Stimulated activated CD8-positive, alpha-beta memory T cell treated with anti-CD3 and anti-CD28 coated beads, Interleukin-2, amount 100 ng/mL, for 48 hours (primary cell): ENCODE results near the gene BCAT1.
"Not testable (repeated sequence)": the region's sequence is repeated elsewhere in the genome, so short reads cannot be mapped to it uniquely, and the experiment has no call there.

Experiments
- DNase-seq, 2 donors: peaks; one replicate each; pipeline ENCODE4 v3.0.0-alpha.2; 2020; ENCODE audit warnings: low read depth in 2 of 2

The BCAT1 gene

DNA sequence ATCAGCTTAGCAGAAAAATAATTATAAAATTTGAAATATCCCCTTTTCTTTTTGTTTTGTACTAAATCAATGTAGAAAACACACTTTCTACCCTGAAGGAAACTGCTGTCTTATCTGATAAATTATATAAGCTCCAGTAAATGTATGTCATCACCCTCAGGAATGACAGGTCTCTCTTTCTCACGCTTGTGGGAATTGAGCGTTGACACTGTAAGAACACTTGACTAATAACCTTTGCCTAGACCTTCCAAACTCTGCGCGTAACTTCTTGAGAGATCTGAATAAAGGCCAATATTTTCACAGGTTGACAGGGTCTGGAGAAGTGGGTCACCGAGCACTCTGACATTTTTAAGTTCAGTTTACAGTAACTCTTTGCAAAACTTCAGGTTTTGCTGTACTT, 138.5 kb downstream of the BCAT1 start:
- DNase-seq = no peak

- DNase-seq = not testable (repeated sequence)
These were observed 139.6 kb downstream of the BCAT1 start for GRCh38 chr12:24809306-24809705.

- DNase-seq = no peak
These were observed 140.2 kb downstream of the BCAT1 start for GRCh38 chr12:24808651-24809050.

DNA sequence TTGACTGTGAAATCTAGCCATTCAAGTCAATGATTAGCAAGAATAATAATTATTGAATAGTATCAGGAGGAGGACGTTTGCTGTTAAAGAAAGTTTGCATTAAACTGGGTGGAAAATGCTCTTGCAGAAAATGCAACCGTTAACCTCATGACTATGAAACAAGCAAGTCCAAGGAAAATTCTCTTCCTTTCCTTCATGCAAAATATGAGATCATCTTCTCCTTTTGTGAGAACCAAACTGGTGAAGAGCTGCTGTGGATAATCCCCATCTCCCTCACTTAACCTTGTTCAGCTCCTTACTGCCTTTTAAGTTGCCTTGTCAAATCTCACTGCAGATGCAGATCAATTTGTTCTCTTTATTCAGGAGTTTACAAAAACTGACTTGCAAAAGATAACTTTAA, 142.5 kb downstream of the BCAT1 start:
- DNase-seq = no peak

DNA sequence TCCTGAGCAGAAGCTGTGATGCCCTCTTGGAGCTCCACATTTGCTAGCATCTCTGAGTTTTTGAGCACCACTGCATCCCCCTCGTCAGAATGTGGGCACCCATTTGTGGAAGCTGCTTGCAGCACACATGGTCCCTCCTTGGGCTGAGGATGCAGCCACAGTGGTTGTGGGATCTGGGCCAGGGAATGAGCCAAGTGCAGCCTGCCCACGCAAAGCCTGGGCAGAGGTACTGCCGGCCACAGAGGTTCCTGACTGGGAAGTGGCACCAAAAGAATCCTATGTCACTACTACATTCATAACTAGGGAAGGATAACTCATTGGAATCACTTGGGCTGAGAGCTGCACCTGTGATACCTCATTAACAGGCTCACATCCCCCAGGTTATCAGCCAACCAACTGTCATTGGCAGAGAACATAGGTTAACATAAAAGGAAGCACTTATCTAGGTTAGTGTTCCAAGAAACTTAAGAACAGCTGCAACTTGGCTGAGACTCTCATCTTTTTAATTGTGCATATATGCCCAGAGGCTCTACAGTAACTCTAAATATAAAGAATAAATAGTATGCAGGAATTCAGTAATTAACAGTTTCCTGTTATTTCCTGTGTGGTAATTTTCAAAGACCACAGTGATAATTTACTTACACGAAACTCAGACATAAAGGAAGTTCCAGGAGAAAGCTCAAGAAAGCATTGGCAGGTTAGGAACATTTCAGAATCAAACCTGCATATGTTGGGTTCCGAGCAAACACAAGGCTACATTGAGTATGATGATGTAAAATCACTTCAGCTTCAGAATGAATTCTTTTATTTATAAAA, 145.3 kb downstream of the BCAT1 start:
- no peak for DNase-seq

- DNase-seq = no peak
These were observed 150.6 kb downstream of the BCAT1 start for GRCh38 chr12:24798335-24798734.

DNA sequence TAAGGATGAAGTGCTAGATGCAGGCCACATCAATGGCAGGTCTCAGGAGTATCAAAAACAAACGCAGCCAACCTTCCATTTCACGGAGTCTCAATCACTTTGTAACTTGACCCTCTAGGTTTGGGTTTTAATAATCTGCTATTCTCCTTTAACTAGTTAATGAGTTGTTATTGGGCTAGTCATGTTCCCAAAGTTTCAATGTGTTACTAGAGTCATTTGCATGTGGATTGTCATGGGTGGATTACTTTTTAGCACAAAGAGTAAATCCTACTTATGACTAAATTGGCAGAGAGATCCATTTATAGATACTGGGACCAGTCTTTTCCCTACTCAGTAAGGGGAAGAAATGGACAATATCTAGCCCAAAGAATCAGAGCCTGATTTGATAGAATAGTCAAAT, 151.0 kb downstream of the BCAT1 start:
- DNase-seq = no peak

DNA sequence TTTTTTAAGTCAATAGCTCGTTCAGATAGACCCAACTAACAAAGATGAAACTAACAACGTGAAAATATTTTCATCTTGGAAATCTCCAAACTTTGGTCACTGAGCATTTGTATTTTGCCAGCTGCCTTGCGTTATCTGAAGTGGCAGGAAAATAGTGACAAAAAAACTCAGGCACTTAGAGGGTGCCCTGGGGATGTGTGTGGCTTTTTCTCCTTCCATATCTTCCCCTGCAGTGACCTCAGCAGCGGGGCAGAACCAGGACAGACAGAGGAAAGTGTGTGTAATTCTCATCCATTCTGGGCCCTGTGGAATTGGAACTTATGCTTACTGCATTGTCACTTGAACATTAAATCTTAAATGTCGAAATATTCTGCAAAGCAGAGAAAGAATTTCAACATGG, 152.0 kb downstream of the BCAT1 start:
- DNase-seq = no peak

DNA sequence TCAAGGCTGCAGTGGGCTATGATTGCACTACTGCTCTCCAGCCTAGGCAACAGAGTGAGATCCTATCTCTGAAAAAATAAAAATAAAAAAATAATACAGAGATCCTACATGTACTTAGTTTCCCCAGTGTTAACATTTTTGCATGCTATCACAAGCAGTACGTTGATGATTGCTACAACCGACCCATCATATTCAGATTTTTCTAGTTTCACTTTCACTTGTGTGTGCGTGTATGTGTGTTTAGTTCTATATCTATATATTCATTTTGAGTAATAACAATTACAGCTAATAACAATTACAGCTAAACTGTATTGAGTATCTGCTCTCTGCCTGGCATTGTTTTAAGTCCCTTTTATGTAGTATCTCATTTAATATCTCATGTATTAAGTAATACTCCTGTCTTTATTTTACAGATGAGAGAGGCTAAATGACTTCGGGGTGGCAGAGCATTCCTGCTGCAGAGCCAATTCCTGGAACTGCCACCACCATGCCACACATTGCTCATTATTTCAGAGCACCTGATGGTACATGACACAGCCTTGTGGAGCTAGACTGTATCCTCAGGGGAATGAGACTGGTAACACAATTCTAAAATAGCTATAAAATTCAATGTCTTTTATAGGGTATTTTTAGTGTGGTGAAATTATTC, 153.1 kb downstream of the BCAT1 start:
- no peak for DNase-seq

GRCh38 chr12:24791622-24792021, 157.3 kb downstream of the BCAT1 start:
- DNase-seq = no peak

GRCh38 chr12:24788886-24789285, 160.0 kb downstream of the BCAT1 start:
- no peak for DNase-seq

- DNase-seq = no peak
These were observed 168.1 kb downstream of the BCAT1 start for GRCh38 chr12:24780697-24781368.

- DNase-seq = no peak
These were observed 170.2 kb downstream of the BCAT1 start for GRCh38 chr12:24778486-24779304.

DNA sequence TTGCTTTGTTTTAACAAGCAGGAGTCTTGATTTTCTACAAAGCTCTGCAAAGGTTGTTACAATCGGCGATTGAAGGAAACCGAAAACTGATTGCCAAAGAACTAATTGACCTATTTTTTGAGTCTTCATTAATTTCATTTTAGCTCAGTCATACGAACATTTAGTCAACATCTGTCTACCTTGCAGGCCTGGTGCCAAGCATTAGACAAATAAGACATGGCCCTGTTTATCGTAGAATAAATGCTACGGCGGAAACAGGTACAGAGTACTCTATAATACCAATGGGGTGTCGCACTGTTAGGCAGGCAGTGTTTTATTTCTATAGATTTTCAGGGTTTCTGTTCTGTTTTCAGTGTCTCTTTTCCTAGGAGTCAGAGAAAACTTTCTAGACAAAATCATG, 171.5 kb downstream of the BCAT1 start:
- no peak for DNase-seq

GRCh38 chr12:24776861-24777260, 172.0 kb downstream of the BCAT1 start:
- DNase-seq = no peak

DNA sequence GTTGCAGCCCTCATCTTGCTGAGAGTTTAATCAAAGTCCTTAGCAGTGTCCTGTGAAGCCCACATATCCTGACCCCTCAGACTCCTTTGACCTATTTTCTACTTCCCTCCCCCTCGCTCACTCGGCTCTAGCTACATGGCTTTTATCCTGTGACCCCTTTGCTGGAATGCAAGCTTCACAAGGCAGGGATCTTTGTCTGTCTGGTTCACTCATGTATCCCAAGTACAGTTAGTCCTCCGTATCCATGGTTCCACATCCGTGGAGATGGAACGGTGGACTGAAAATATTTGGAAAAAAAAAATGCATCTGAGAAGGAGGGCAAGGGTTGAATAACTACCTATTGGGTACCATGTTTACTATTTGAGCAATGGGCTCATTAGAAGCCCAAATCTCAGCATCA, 173.8 kb downstream of the BCAT1 start:
- DNase-seq = no peak

DNA sequence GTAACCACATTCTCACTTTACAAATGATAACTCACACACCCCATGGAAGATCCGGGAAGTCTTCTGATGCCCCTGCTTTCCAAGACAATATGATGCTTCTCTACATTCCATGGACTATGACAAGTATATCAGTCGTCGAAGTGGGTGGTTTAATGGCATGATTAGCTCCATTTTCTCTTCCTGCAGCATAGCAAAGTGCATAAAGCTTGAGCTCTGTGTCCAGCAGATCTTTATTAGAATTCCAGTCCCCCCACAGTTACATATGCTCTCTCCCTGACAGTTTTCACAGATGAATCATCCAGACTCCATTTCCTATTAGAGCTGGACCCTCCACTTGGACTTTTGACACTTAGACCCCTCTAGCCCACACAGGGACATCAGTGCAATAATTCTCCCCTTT, 174.9 kb downstream of the BCAT1 start:
- no peak for DNase-seq

DNA sequence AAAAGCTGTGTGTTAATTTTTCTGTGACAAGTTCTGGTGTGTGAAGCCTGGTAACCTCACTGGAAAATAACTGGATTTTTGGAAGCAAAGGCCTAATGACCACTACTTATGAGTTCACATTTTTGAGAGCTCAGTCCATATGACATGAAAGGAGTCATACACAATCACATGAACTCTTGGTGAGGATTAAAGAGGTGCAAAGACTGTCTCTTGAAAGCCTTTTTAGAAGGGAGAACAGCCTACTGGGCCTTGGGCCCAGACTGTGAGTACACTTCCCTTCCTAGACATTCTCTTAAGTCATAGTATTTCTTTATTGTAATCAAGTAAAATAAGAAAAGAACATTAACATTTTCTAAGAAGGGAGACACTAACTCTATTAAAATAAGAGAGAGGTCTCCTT, 176.1 kb downstream of the BCAT1 start:
- DNase-seq = no peak

DNA sequence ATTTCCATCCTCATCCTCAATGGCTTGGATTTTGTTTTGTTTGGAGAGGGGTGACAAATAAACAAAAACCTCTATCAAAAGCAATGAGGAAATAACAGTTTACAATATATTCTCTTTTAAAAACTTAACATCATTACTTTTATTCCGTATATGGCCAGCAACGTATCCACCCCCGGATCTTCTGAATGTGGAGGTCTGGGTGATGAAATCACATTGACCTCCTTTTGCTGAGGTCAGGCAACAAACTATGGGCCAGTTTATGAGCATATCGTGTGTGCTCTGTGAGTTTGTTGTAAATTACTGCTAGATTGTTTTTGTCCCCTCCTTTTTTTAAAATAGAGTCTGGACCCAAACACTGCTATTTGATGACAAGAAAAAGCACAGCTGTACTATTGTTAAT, 178.1 kb downstream of the BCAT1 start:
- no peak for DNase-seq

- DNase-seq = no peak
These were observed 178.6 kb downstream of the BCAT1 start for GRCh38 chr12:24770334-24770733.

- no peak for DNase-seq
These were observed 179.2 kb downstream of the BCAT1 start for GRCh38 chr12:24769682-24770081.

- no peak for DNase-seq
These were observed 180.5 kb downstream of the BCAT1 start for GRCh38 chr12:24768415-24768814.
